BE2C (cell line): ENCODE data around the gene PCGF2.

Experiments used
- DNase-seq: peaks from one replicate; pipeline ENCODE4 v3.0.0-alpha.2; 2020
- H3K27me3 ChIP-seq: fragments of 250-450 bp; sonication (Bioruptor Pico); 2 replicates; pipeline ENCODE4 v1.5.1; 2020; ENCODE audit warnings: mild to moderate bottlenecking
- H3K36me3 ChIP-seq: fragments of 250-450 bp; sonication (Bioruptor Pico); 2 replicates; pipeline ENCODE4 v1.5.1; 2020; ENCODE audit warnings: mild to moderate bottlenecking
- H3K4me1 ChIP-seq: fragments of 250-450 bp; sonication (Bioruptor Pico); 2 replicates; pipeline ENCODE4 v1.5.1; 2020
- H3K4me3 ChIP-seq: 2 replicates; pipeline ENCODE4 v1.5.1; 2011; ENCODE audit warnings: low read depth, low read length
- H3K9me3 ChIP-seq: fragments of 250-450 bp; sonication (Bioruptor Pico); 2 replicates; pipeline ENCODE4 v1.5.1; 2020
- CTCF ChIP-seq: IDR thresholded peaks from 2 replicates; pipeline ENCODE4 v1.5.1; 2012; ENCODE audit warnings: mild to moderate bottlenecking, low read depth, low read length

Gene PCGF2

GRCh38 chr17:38701504-38702165, 46.5 kb downstream of the PCGF2 start:
- Histone ChIP-seq H3K4me3 (peak overlapping the region; percentile 73), H3K4me1 (peaks cover 12% of the 10 kb centered on the region), H3K36me3 (no peaks in the 10 kb centered on the region), H3K9me3 (no peaks in the 10 kb centered on the region; the same call in 1 of the 2 replicates), H3K27me3 (no peaks in the 10 kb centered on the region)
- no peak for DNase-seq
- TF ChIP-seq CTCF, result no peak

GRCh38 chr17:38698760-38699159, 49.4 kb downstream of the PCGF2 start:
- Histone ChIP-seq H3K4me1 (peaks cover 12% of the 10 kb centered on the region), H3K9me3 (no peaks in the 10 kb centered on the region), H3K4me3 (no peak overlapping the region), H3K27me3 (no peaks in the 10 kb centered on the region), H3K36me3 (no peaks in the 10 kb centered on the region)
- no peak for DNase-seq
- TF ChIP-seq CTCF, result no peak

- no peak for TF ChIP-seq CTCF
- Histone ChIP-seq H3K4me3 (no peak overlapping the region), H3K36me3 (no peaks in the 10 kb centered on the region), H3K4me1 (peaks cover 16% of the 10 kb centered on the region), H3K27me3 (no peaks in the 10 kb centered on the region), H3K9me3 (no peaks in the 10 kb centered on the region)
- no peak for DNase-seq
These were observed 50.9 kb downstream of the PCGF2 start for GRCh38 chr17:38697061-38697820.

GRCh38 chr17:38693700-38694329, 54.3 kb downstream of the PCGF2 start:
- no peaks in the 10 kb centered on the region for H3K36me3 ChIP-seq
- H3K4me1 ChIP-seq, result peaks cover 17% of the 10 kb centered on the region
- H3K9me3 ChIP-seq, result no peaks in the 10 kb centered on the region
- H3K4me3 ChIP-seq, result no peak overlapping the region
- TF ChIP-seq CTCF, result peak; percentile 11; the same call in 1 of the 2 replicates
- H3K27me3 ChIP-seq, result no peaks in the 10 kb centered on the region
- DNase-seq, result peak; percentile 91

GRCh38 chr17:38691154-38691553, 57.0 kb downstream of the PCGF2 start:
- peaks cover 17% of the 10 kb centered on the region for H3K4me1 ChIP-seq
- DNase-seq, result no peak
- TF ChIP-seq CTCF, result no peak
- no peak overlapping the region for H3K4me3 ChIP-seq
- H3K9me3 ChIP-seq, result no peaks in the 10 kb centered on the region
- no peaks in the 10 kb centered on the region for H3K27me3 ChIP-seq
- H3K36me3 ChIP-seq, result no peaks in the 10 kb centered on the region

GRCh38 chr17:38690386-38690785, 57.8 kb downstream of the PCGF2 start:
- Histone ChIP-seq H3K9me3 (no peaks in the 10 kb centered on the region), H3K27me3 (no peaks in the 10 kb centered on the region), H3K36me3 (no peaks in the 10 kb centered on the region), H3K4me1 (peaks cover 17% of the 10 kb centered on the region), H3K4me3 (no peak overlapping the region)
- no peak for TF ChIP-seq CTCF
- no peak for DNase-seq
